T1000 (cell line): ENCODE results near the gene CNOT6.
"Not testable (repeated sequence)": the region's sequence is repeated elsewhere in the genome, so short reads cannot be mapped to it uniquely, and the experiment has no call there.

ENCODE experiments used
- DNase-seq: peaks from one replicate; lab custom pipeline; 2025; ENCODE audit warnings: mixed read lengths; lab: John Stamatoyannopoulos, UW

The CNOT6 gene

DNA sequence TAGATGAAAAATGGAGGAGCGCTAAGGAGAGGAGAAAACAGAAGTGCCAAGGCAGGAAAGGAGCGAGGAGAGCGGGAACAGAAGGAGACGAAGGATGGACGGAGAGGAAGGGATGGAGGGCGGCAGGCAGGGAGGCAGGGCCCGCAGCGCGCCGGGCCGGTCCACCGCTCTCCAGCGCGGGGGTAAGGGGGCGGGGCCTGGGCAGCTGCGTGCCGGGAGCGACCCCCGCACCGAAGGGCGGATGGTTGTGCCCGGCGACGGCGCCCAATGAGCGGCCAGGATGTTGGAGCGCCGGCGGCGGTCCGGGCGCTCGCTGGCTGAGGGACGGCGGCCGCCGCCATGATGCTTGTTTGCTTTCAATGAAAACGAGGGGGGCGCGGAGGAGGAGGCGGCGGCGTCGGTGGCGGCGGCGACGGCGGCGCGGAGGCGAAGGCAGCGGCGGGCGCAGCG is at the start of gene CNOT6:
Gene CNOT6 (plus strand): TSS at position 320 of the 450 bp plus-strand sequence. CDS start 34,898 bp downstream, outside the sequence.
- peak; percentile 90 for DNase-seq

DNA sequence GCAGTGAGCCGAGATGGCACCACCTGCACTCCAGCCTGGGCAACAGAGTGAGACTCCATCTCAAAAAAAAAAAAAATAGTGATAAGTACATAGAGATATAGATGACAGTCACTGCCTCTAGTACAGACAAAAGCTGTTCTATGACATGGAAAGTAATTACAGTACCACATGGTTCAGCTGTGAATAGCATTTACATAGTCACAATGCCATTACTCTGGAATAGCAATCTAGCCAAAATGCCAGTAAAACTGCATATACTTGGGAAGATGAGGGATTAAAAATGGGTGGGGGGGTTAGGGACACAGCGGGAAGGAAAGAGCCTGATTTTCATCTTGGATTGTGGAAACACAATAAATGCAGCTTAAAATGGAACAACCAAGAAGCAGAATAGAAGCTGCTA is 39.4 kb upstream of the CNOT6 start:
- no peak for DNase-seq

DNA sequence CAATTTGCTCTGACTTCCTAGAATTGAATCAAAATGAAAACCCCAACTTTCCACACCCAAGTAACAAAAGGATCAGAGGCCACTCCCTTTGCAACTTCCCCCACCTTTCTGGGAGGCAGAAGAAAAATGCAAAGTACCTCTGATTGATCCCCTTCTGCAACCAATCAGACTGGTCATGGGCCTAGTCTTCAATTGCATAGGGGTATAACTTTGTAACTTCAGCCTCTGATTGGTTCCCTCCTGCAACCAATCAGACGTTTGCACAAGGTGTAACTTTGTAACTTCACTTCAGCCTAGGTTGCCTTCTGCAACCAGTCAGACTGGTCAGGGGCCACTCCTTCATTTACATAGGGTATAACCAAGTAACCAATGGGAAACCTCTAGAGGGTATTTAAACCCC is 38.3 kb upstream of the CNOT6 start:
- no peak for DNase-seq

DNA sequence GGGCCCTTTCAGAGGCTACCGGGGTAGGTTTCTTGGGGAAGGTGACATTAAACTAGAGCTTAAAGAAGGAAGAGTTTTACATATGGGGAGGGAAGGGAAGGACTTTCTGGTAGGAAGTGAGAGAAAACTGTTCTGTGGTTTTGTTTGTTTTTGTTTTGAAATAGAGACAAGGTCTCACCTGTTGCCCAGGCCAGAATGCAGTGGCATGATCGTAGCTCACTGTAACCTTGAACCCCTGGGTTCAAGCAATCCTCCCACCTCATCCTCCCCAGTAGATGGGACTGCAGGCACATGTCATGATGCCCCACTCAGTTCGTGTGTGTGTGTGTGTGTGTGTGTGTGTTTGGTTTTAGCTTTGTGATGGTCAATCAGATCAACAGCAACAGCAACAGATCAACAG is 37.4 kb upstream of the CNOT6 start:
- DNase-seq = no peak

DNA sequence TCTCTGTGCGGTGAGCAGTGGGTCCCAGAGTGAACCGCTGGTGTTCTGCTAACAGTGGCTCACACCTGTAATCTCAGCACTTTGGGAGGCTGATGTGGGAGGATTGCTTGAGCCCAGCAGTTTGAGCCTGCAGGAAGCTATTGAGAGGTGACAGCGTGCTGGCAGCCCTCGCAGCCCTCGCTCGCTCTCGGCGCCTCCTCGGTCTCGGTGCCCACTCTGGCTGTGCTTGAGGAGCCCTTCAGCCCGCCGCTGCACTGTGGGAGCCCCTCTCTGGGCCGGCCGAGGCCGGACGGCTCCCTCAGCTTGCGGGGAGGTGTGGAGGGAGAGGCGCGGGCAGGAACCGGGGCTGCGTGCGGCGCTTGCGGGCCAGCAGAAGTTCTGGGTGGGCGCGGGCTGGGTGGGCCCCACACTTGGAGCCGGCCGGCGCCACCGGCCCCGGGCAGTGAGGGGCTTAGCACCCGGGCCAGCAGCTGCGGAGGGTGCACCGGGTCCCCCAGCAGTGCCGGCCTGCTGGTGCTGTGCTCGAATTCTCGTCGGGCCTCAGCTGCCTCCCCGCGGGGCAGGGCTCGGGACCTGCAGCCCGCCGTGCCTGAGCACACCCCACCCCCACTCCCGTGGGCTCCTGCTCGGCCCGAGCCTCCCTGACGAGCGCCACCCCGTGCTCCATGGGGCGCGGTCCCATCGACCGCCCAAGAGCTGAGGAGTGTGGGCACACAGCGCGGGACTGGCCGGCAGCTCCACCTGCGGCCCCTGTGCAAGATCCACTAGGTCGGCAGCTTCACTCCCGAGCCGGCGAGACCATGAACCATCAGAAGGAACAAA is 35.1 kb upstream of the CNOT6 start:
- not testable (repeated sequence) for DNase-seq

DNA sequence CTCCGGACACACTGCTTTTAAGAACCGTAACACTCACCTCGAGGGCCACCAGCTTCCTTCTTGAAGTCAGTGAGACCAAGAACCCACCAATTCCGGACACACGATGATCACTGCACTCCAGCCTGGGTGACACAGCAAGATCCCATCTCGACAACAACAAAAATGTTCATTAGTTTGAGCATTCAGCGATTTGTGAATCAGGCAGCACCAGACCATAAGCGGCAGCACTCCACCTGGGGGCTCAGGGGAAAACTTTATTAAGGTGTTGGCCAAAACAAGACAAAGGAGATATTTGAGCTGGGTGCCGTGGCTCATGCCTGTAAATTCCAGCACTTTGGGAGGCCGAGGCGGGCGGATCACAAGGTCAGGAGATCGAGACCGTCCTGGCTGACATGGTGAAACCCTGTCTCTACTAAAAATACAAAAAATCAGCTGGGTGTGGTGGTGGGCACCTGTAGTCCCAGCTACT is 34.5 kb upstream of the CNOT6 start:
- DNase-seq = not testable (repeated sequence)

DNA sequence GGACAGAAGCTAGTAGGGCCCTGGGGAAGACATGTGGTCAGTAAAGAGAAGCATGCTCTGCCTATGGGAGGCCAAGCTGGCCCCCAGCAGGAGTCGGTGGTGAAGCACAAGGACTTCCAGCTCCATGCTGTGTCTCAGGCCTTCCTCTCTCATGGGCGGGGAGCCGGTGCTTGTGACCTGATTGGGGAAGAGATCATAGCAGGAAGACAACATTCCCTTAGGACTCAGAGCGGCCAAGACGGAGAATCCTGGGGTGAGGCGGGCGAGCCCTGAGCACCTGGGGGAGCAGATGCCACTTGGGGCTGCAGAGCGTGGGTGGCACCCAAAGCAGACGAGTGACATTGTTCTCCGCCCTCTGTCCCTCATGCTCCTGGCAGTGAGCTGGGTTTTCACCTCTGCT is 33.3 kb upstream of the CNOT6 start:
- DNase-seq = no peak

DNA sequence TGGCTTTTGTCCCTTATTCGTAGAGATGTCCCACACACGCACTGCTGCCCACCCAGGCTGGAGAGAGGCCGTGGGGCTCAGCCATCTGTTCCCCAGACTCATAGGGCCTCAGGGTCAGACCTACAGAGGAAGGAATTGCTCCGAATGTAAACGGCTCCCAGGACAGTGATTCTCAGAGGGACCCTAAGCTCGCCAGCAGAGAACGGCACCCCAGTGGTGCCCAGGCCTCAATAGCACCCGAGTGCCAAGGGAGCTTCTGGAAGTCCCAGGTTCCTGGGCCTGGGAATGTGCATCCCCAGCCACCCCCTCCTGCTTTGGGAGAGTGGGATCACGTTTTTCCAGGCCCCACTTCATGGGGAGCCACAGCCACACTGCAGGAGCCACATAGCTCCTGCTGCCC is 32.9 kb upstream of the CNOT6 start:
- DNase-seq = no peak

DNA sequence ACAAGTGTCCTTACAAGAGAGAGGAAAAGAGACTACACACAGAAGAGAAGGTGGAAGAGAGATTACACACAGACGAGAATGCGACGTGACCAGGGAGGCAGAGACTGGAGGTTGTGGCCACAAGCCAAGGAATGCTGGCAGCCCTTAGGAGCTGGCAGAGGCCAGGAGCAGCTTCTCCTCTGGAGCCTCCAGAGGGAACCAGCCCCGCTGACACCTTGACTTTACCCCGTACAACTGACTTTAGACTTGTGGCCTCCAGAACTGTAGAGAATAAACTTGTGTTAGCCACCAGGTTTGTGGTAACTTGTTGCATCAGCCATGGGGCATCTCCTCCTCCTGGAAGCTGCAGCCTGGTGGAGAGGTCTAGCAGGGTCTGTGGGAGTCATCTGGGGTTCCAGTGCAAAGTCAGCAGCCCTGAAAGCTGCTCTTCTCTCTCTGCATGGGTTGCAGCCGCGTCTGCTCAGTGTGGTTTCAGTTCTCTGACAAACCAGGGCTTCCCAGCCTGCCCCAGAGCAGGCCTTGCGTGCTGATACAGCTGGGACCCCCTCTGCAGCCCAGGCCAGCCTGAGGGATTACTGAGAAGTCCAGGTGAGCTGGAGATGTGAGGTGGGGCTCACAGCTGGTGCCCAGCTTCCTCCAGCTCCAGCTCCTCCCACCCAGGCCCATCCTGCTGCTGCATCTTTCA is 30.8 kb upstream of the CNOT6 start:
- no peak for DNase-seq

DNA sequence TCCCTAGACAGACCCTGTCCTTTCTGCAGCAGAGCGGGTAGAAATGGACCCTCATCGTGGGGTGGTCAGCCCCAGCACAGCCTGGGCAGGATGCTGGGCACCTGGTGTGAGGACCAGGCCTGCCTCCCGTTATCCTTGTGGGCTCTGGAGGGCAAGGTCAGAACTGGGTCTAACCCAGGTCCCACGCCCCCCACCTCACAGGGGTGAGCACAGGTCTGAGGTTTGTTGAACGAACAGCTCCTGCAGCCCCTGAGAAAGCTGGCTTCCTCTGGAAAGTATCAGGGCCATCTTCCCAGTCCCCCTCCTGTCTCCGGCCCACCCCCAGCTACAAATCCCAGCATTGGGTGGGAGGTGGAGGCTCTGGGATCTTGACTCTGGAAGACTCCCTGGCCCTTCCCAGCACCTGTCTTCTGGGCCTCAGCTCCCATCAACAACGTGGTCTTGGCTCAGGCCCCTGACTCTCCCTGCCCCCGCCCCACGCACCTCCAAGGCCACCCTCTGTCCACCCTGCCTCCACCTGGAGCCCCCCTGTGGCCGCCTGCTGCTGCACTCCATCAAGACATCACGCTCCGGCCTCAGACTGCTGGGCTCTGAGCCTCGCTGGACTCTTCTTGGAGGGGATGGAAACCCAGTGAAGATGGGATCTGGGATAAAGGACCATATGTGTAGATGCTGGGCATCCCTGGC is 30.1 kb upstream of the CNOT6 start:
- DNase-seq = no peak

DNA sequence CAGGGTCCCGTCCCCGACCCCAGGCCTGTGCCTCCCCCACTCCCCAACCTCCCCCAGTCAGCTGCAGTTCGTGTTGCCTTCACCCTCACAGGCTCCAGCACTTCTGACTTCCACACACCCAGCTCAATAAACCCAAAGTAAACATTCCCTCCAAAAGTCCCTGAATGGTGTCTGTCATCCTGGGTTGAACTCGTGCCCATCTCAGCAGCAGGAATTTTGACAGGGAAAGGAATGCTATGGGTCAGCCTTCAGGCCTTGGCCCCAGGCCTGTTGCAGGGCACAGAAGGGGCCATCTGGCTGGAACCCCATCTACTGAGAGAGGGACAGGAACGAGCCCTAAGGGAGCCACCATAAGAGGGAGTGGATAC is 29.6 kb upstream of the CNOT6 start:
- DNase-seq = no peak

DNA sequence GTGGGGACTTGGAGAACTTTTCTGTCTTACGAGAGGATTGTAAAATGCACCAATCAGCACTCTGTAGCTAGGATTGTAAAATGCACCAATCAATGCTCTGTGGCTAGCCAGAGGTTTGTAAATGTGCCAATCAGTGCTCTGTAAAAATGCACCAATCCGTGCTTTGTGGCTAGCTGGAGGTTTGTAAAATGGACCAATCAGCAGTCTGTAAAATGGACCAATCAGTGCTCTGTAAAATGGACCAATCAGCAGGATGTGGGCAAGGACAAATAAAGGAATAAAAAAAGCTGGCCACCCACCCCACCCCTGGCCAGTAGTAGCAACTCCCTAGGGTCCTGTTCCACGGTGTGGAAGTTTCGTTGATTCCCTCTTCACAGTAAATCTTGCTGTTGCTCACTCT is 29.1 kb upstream of the CNOT6 start:
- DNase-seq = not testable (repeated sequence)

DNA sequence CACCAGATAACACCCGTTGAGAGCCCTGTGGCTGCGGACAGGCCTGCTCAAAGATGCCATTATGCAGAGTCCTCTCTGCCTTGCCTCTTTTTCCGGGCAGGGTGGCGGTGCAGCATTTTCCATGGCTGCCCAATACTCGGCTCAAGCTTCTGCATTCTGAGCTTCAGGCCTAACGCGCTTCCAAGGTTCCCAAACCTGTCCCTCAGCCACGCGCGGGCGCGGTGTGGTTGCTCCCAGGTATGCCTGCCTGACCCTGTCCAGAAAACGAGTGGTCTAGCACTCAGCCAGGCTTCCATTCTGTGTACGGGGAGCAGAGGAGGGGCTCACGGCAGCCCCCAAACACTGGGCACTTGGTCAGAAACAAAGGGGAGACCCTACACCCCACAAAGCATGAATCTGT is 27.9 kb upstream of the CNOT6 start:
- no peak for DNase-seq

DNA sequence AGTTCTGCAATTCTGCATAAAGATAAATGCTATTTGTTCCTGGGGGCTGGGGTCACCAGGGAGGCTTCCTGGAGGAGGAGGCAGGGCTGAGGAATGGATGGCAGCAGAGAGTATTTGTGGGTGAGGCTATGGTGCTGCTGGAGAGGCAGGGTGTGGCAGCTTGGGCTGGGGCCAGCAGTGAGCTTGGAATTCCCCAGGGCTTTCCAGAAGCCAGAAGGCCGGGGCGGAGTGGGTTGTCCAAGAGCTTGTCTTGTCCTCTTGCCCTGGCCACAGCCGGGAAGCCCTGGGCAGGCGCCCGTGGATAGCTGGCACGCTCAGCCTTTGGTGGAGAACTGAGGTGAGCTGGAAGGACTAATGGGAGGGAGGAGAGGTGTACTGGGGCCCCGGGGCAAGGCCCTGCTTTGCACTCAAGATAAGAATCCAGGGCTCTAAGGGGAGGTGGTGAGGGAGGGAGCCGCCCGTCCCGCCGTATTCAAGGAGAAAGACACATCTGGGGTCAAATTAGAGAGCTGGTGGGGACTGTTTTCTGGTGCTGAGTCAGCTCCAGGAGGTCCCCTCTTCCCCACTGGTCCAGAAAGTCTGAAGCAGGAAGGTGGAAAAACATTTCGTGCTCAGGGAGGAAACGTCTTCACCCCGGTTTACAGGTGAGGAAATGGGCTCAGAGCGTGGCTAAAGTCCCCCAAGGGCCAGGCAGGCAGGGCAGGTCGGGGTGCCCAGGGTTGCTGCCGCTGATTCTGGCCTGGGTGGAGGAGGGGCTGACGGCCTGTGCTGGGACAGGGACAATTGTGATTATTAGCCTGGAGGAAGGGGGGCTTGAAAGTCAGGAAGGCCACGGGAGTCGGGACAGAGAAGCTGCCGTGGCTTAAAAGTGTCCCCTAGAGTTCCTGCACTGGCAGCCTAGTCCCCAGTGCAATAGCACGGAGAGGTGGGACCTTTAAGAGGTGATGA is 26.9 kb upstream of the CNOT6 start:
- no peak for DNase-seq

DNA sequence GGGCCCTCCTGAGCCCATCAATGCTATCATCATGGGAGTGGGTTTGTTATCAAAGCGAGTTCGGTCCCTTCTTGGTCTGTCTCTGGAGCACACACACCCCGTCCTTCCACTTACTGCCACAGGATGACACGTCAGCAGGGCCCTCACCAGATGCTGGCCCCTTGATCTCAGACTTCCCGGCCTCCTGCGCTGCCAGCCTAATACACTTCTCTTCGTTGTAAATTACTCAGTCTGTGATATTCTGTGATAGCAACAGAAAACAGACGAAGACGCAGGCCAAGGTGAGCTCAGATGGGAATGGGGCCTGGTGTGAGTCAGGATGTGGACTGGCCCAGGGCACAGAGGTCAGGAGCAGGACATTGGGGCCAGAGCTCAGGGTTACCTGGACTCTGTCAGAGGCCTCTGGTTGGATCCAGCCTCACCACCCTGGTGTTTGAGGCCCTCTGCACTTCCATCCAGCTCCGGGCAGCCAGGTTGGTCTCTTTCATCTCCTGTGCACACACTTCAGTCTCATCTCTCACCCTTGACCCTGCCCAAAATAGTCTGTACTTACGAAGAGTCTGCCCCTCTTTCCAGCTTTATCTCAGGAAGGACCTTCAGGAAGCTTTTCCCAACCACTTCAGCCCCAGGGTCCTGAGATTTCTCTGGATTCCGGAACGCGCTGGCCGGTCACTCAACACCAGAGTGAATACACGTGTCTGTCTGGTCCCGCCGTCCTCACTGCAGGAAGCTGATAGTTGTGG is 26.0 kb upstream of the CNOT6 start:
- no peak for DNase-seq

DNA sequence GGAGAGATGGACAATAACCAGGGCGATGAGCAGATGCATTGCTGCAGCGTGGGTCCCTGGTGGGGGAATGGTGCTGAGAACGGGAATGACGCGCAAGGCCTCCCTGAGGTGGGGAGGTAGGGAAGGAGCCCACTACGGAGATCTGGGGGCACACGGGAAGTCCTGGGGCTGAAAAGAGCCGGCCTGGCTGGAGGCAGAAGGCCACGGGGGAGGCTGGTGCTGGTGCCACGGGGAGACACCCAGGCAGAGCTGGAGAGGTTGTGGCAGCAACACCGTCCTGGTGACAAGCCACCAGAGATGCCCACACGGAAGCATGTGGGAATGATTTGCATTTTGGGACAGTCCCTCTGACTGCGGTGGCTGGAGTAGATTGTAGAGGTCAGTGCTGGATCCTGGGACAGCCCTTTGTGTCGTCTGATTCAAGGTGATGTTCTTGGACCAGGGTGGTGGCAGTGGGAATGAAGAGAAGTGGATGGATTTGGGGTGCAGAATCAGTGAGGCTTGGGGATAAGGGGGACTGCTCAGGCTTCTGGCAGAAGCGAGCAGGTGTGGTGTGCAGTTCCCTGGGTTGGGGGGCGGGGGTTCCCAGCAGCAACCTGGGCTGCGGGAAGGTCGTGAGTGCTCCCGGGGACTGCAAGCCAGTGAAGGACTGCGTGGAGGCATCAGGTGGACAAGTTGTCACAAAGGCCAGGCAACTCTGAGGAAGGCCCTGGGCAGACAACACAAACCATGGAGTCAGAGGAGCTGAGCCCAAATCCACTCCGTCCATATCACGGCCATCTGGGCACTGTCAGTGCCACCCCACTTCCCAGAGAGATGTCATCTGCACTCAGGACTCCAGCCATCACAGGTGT is 25.2 kb upstream of the CNOT6 start:
- DNase-seq = no peak

DNA sequence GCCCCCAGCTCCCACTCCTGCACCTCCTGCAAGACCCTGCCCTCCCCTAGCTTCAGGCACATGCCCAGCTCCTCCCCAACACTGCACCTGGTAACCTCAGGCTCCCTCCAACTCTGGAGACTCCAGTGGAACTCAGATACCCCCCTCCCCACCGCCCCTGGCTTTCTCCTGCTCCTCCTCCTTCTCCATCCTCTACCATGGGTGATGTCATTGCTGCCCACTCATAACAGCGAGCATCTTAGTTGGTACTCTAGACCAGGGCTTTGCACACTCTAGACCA is 24.7 kb upstream of the CNOT6 start:
- DNase-seq = no peak

DNA sequence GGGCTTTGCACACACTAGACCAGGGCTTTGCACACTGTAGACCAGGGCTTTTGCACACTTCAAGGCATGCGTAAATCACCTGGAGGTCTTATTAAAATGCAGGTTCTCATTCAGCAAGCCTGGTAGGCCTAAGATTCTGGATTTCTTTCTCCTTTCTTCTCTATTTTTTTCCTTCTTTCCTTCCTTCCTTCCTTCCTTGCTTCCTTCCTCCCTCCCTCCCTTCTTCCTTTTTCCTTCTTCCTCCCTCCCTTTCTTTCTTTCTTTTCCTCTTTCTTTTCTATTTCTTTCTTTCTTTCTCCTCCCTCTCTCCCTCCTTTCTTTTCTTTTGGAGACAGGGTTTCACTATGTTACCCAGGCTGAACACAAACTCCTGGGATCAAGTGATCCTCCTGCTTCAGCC is 24.3 kb upstream of the CNOT6 start:
- no peak for DNase-seq

DNA sequence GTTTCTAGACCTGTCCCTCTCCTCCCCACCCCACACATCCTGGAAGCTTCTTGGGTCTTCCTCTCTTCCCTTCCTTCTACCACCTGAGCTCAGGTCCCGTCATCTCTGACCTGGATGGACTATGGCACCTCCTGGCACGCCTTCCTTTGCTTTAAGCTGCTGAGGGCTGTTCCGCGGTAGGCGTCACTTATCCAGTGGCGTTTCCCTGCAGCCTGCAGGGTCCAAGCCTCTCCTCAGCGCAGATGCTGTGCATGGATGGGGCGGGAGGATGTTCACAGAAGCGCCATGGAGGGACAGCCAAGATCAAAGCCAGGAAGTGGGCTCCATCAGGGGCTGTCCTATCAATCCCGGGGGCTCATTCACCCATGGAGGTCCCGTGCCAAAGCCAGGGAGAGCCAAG is 23.8 kb upstream of the CNOT6 start:
- no peak for DNase-seq

DNA sequence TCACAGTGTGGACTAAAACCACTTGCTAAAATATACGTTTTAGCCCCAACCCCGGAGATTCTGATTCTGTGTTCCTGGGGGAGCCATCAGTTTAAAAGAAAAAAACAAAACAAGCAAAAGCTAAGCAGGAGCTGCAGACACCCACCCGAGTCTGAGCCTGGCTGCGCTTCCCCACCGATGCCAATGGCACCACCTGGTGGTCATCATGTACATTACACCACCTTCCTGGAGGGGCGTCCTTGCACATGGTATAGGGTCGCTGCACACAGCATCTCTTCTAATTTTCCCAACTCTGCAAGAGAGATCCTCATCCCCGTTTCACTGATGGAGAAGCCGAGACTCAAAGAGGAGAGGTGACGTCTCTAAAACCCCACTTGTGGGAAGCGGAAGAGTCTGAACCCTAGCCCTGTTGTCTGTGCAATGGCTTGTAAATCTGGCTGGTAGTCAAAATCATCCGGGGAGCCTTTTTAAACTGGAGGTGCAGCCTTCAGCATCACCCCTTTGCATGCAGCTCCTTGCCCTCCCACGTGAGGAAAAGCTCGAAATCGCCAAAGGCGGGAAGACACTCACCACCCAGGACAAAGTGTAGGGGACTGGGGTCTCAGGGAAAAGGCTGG is 23.1 kb upstream of the CNOT6 start:
- peak; percentile 18 for DNase-seq
